Neural cell (in vitro differentiated cells): ENCODE results near the gene PVALB.

Experiments used
- CTCF ChIP-seq: fragments of 450-650 bp; IDR thresholded peaks from 2 replicates; pipeline ENCODE4 v1.5.1; 2014; ENCODE audit warnings: antibody characterized with exemption, mild to moderate bottlenecking, moderate library complexity; ENCODE audit not compliant: poor library complexity, severe bottlenecking
- MXI1 ChIP-seq: fragments of 450-650 bp; conservative IDR thresholded peaks from 2 replicates; pipeline ENCODE4 v1.6.1; 2014; ENCODE audit warnings: antibody characterized with exemption, mild to moderate bottlenecking; ENCODE audit not compliant: poor library complexity, severe bottlenecking
- RAD21 ChIP-seq: fragments of 450-650 bp; conservative IDR thresholded peaks from 2 replicates; pipeline ENCODE4 v1.6.1; 2014; ENCODE audit warnings: antibody characterized with exemption, mild to moderate bottlenecking, moderate library complexity
- TAF1 ChIP-seq: IDR thresholded peaks from 2 replicates; pipeline ENCODE4 v1.6.1; 2012; ENCODE audit warnings: low read depth

- TF ChIP-seq RAD21 (no peak), MXI1 (no peak), CTCF (no peak), TAF1 (no peak)
These were observed 20.2 kb downstream of the PVALB start for GRCh38 chr22:36796552-36797175.
